Pancreas (tissue), 10 donors: ENCODE results near the gene PRKD3. TPM values are rescaled to one million over a fixed set of nuclear protein-coding genes. Genes with fewer than 3 reads are reported as not detected.

ENCODE experiments used
- ATAC-seq, 4 donors: fragments of 200-7000 bp; cut with Tn5 transposase; one replicate each; pipeline versions ENCODE4 v1.8.0 to v1.9.1; 2020; ENCODE audit warnings: mild to moderate bottlenecking in 4 of 4, moderate library complexity in 4 of 4
- DNase-seq, 6 donors: peaks; one replicate each; pipeline ENCODE4 v3.0.0-alpha.2; 2020
- FAIRE-seq: peaks from 2 replicates; lab custom pipeline; 2012; peaks lifted over from hg19 to GRCh38; lab: Jason Lieb, UNC
- H3K27ac ChIP-seq, 4 donors: fragments of 200-600 bp; sonication (generic); 1 replicate in 3 of 4; 2 replicates in 1 of 4; pipeline versions ENCODE4 v1.5.0 to v1.8.0; 2020
- H3K27me3 ChIP-seq, 4 donors: fragments of 200-600 bp; one replicate each; pipeline ENCODE4 v1.8.0; 2021
- H3K36me3 ChIP-seq, 3 donors: fragments of 200-600 bp; sonication (generic) in 1 of 3; one replicate each; pipeline versions ENCODE4 v1.5.0 to v1.8.0; 2020 to 2021
- H3K4me1 ChIP-seq, 3 donors: fragments of 200-600 bp; one replicate each; pipeline ENCODE4 v1.8.0; 2021
- H3K4me3 ChIP-seq, 4 donors: fragments of 200-600 bp; sonication (generic) in 2 of 4; one replicate each; pipeline versions ENCODE4 v1.5.0 to v1.8.0; 2020 to 2021
- H3K9me3 ChIP-seq, 4 donors: fragments of 200-600 bp; one replicate each; pipeline ENCODE4 v1.8.0; 2021
- WGBS, 2 donors: extraction: QIAGEN DNeasy Blood & Tissue Kit; methylation state at CpG; one replicate each; pipeline ENCODE4 v1.1.7; 2013; 5-methylcytosine and 5-hydroxymethylcytosine counted together
- intact Hi-C, 3 donors: fragments of 100-400 bp; cut with DNase I; formaldehyde crosslinking; loops; one replicate each; pipeline versions ENCODE4 v1.11.1 to v1.14.2; 2022
- polyA plus RNA-seq, 2 donors: library from polyadenylated mRNA; stranded (reverse); fragments of 200-250 nt; gene quantifications; one replicate each; pipeline ENCODE4 v1.2.3, GENCODE V29; 2013
- total RNA-seq, 6 donors: library from RNA; stranded (reverse); fragmentation: NEBNext Ultra II Directional in 4 of 6; extraction: Animal tissue kit (Norgen Biotek cat#: 25700) in 4 of 6; gene quantifications; one replicate each; pipeline versions ENCODE4 v1.2.1 to v1.2.4, GENCODE V29; 2021 to 2023
- TF ChIP-seq, protein P1 (sequence below), 4 donors: fragments of 200-600 bp; sonication (generic) in 3 of 4; IDR thresholded peaks; one replicate each; pipeline versions ENCODE4 v1.5.0 to v1.8.0; 2021; ENCODE audit warnings: antibody characterized with exemption in 4 of 4
- donor health status: healthy with polysubstance abuse.
- donor health status: DM: no; HTN: no; CAD: no; lungs with moderate emphysema.
- donor health status: DM: no; HTN: no; CAD: no.
- donor health status: control.
- donor health status: control.
- donor health status: Bipolar disorder and iron deficiency.
- donor health status: DM: yes; HTN: yes; CAD: no.
- donor health status: DM: no; HTN: no; CAD: no.
- donor health status: DM: no; HTN: no; CAD: no.
- donor health status: DM: yes; HTN: yes; CAD: no.

The PRKD3 gene
- total and polyA plus RNA-seq, 8 donors, result 4.1 to 17.2 (median 8.0) TPM

DNA sequence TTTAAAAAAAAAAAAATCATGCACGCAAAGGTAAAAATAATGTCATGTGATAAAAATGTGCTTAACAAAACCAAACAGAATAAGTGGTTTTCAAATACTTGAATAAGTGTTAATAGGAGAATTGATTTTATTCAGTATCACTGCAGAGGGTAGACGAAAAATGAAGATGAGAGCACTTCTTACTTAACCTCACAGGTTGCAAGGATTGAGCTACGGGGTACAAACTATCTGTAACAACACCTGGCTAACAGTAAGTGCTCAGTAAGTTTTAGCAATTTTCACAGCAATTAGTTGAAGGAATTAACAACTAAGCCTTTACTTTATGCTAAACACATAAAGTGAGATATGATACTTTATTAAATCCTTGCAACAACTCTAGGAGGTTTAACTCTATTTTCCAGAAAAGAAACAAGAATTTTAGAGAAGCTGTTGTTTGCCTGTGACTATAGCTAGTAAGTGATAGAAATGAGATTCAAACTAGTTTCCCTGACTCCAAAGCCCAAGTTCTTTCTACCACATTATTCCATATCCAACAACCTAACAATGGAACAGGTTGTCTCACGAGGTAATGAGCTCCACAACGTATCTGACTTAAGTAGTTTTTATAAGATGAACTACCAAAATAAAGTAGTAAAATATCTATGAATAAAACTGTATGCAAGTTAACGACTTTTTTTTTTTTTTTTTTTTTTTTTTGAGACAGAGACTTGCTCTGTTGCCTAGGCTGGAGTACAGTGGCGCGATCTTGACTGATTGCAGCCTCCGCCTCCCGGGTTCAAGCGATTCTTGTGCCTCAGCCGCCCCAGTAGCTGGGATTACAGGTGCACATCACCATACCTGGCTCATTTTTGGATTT, 4.7 kb downstream of the PRKD3 start:
- Histone ChIP-seq H3K9me3 (no peaks in the 10 kb centered on the region), H3K27ac (no peak overlapping the region), H3K4me3 (no peak overlapping the region), H3K27me3 (no peaks in the 10 kb centered on the region), H3K4me1 (peaks cover 0 to 9% (median 6%) of the 10 kb centered on the region in 3 donors), H3K36me3 (no peaks in the 10 kb centered on the region)
- no peak for FAIRE-seq
- DNase-seq, result no peak
- no peak for ATAC-seq
- TF ChIP-seq, protein P1, sequence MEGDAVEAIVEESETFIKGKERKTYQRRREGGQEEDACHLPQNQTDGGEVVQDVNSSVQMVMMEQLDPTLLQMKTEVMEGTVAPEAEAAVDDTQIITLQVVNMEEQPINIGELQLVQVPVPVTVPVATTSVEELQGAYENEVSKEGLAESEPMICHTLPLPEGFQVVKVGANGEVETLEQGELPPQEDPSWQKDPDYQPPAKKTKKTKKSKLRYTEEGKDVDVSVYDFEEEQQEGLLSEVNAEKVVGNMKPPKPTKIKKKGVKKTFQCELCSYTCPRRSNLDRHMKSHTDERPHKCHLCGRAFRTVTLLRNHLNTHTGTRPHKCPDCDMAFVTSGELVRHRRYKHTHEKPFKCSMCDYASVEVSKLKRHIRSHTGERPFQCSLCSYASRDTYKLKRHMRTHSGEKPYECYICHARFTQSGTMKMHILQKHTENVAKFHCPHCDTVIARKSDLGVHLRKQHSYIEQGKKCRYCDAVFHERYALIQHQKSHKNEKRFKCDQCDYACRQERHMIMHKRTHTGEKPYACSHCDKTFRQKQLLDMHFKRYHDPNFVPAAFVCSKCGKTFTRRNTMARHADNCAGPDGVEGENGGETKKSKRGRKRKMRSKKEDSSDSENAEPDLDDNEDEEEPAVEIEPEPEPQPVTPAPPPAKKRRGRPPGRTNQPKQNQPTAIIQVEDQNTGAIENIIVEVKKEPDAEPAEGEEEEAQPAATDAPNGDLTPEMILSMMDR (IDR thresholded peaks at IDR 0.05), result no peak
- 92% methylated on average over 12 of the region's 12 CpGs for WGBS, 2 donors
- intact Hi-C loops, result no loop called here

DNA sequence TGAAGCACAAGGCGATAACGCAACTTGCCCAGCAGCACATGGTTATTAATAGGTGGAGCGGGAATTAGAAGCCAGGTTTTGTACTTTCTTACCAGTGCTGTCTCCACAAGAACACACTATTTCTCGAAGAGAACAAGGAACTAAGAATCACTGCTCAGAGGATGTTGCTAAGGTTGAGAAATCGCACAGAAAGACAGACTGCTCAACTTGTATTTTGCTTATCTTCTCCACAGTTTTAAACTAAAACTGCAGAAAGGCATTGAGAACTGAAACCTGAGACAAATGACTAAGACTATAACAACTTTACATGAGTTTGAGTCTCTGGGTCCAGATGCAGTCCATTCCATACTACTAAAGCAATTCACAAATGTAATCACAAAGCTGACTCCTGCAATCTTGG, 6.2 kb downstream of the PRKD3 start:
- TF ChIP-seq, protein P1 (IDR thresholded peaks at IDR 0.05), result no peak
- 78 to 84% methylated on average over 5 of the region's 5 CpGs for WGBS, 2 donors
- Histone ChIP-seq H3K27me3 (no peaks in the 10 kb centered on the region), H3K36me3 (no peaks in the 10 kb centered on the region), H3K9me3 (no peaks in the 10 kb centered on the region), H3K27ac (no peak overlapping the region), H3K4me1 (peaks cover 0 to 9% (median 6%) of the 10 kb centered on the region in 3 donors), H3K4me3 (no peak overlapping the region)
- ATAC-seq, result peak in 1 of 4 donors; percentile 28
- no peak for DNase-seq
- FAIRE-seq, result no peak
- intact Hi-C loops, result no loop called here

DNA sequence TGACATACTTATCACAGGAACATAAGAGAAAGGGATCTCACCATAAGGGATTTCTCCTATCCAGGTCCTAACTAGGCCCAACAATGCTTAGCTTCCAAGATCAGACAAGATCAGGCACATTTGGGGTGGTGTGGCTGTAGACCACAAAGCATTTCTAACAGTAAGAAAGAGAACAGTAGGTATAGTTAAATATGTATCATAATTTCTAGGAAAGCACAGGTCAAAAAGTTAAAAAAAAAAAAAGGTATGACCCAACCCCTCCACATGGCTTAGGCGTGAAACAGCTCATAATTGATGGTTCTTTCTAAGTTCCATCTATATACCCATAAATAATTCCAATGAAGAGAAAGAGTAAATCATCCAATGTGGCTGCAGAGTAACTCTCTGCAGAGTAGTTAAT, 6.9 kb downstream of the PRKD3 start:
- no peaks in the 10 kb centered on the region for H3K9me3 ChIP-seq
- WGBS, 2 donors, result 92 to 94% methylated on average over 1 of the region's 1 CpG
- no peak overlapping the region for H3K27ac ChIP-seq
- H3K36me3 ChIP-seq, result no peaks in the 10 kb centered on the region
- H3K27me3 ChIP-seq, result no peaks in the 10 kb centered on the region
- FAIRE-seq (no peak), ATAC-seq (no peak), DNase-seq (no peak)
- no peak overlapping the region for H3K4me3 ChIP-seq
- TF ChIP-seq, protein P1 (IDR thresholded peaks at IDR 0.05), result no peak
- intact Hi-C loops, result no loop called here
- peaks cover 0 to 9% (median 6%) of the 10 kb centered on the region in 3 donors for H3K4me1 ChIP-seq

DNA sequence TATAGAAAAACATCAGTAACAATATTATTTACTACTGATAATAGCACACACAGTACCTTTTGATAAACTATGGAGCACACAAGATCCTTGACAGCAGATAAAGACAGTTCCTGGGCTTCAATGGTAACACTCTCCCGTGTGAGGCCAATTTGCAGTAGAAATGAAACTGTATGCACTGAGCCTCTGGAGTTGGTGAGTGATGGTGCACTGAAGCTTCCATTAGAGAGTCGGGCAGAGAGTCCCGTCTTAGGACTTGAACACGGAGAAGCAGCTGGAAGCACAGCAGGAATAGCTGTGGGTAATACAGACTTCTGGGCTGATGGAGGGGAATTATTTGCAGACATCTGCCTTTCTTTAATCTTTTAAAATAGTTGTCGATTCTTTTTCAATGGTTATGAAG, 8.5 kb downstream of the PRKD3 start:
- intact Hi-C loops, result no loop called here
- Histone ChIP-seq H3K27ac (no peak overlapping the region), H3K27me3 (no peaks in the 10 kb centered on the region), H3K9me3 (no peaks in the 10 kb centered on the region), H3K4me1 (no peaks in the 10 kb centered on the region), H3K36me3 (no peaks in the 10 kb centered on the region), H3K4me3 (no peak overlapping the region)
- TF ChIP-seq, protein P1 (IDR thresholded peaks at IDR 0.05), result no peak
- DNase-seq, result no peak
- WGBS, 2 donors, result 94 to 96% methylated on average over 5 of the region's 5 CpGs
- no peak for ATAC-seq
- FAIRE-seq, result no peak

DNA sequence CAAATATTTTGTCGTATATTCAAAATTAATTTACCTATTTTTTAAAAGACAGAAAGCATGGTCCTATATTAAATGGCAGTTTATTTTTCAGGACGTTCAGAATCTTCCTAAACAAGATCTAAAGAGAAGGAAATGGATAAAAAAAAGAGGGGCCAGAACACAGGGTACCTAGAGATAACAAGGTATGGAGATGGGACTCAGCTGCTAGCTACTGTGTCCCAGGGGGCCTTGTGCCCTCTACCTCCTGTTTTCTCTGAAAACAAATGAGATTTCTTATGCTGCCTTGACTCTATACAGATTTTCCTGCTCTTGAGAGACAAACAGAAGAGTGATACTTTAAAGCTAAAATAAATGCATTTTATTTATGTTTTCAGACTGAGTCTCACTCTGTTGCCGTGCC, 9.3 kb downstream of the PRKD3 start:
- Histone ChIP-seq H3K9me3 (no peaks in the 10 kb centered on the region), H3K27ac (no peak overlapping the region), H3K36me3 (no peaks in the 10 kb centered on the region), H3K4me1 (no peaks in the 10 kb centered on the region), H3K27me3 (no peaks in the 10 kb centered on the region), H3K4me3 (no peak overlapping the region)
- ATAC-seq (no peak), FAIRE-seq (no peak), DNase-seq (no peak)
- 95% methylated on average over 3 of the region's 3 CpGs for WGBS, 2 donors
- TF ChIP-seq, protein P1 (IDR thresholded peaks at IDR 0.05), result no peak
- intact Hi-C loops, result no loop called here
